Middle frontal gyrus (tissue), 1 donor: ENCODE results near the gene GSTT4.
"Not testable (repeated sequence)": the region's sequence is repeated elsewhere in the genome, so short reads cannot be mapped to it uniquely, and the experiment has no call there.

Experiments
- DNase-seq: peaks from one replicate; pipeline ENCODE4 v3.0.0-alpha.2; 2015; ENCODE audit warnings: low spot score; ENCODE audit errors: extremely low spot score

The GSTT4 gene

DNA sequence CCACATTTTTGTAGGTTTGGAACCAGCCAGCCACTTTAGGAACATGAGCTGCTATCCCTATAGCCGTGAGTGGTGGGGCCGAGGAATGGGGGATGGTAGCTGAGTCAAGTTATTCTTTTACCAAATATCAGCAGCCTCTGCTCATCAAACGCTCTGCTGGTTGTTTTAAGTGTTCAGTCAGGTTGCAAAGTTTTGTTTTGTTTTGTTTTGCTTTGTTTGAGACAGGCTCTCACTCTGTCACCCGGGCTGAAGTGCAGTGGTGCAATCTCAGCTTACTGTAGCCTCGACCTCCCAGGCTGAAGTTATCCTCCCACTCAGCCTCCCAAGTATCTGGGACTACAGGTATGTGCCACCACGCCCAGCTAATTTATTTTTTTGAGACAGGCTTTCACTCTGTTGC, 20.2 kb upstream of the GSTT4 start:
- no peak for DNase-seq

DNA sequence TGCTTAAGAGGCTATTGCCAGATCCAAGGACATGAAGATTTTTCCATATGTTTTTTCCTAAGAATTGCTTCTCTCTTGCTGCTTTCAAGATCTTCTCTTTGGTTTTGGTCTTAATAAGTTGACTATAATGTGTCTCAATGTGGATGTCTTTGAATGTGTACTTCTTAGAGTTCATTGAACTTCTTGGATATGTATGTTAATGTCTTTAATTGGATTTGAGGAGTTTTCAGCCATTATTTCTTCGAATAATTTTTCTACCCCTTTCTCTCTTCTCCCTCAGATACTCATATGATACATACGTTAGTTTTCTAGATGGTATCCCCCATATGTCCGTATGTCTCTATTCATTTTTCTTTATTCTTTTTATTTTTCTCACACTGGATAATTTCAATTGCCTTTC, 19.1 kb upstream of the GSTT4 start:
- DNase-seq, result no peak

DNA sequence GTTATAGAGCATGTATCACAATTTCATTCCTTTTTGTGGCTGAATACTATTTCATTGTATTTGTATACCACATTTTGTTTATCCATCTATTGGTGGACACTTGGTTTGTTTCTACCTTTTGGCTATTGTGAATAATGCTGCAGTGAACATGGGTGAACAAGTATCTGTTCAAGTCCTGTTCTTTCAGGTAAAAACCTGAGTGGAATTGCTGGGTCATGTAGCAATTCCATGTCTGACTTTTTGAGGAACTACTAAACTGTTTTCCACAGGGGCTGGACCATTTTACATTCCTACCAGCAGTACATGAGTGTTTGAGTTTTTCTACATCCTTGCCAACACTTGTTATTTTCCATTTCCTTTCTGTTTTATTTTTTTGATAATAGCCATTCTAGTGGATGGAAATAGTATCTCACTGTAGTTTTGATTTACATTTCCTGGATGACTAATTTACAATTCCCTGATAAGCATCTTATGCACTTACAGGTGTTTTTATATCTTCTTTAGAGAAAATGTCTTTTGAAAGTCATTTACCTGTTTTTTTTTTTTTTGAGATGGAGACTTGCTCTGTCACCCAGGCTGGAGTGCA, 18.0 kb upstream of the GSTT4 start:
- no peak for DNase-seq

DNA sequence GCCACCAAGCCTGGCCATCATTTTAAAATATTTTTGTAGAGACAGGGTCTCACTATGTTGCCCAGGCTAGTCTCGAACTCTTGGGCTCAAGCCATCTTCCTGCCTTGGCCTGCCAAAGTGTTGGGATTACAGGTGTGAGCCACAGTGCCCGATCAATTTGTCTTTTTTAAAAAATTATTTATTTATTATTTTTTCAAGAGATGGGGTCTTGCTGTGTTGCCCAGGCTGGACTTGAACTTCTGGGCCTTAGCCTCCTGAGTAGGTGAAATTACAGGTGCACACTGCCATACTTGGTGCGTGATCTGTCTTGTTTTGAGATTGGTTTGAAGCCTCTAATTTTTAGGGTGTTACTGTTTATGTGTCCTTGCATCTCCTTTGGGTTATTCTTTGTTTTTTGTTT, 16.1 kb upstream of the GSTT4 start:
- no peak for DNase-seq

DNA sequence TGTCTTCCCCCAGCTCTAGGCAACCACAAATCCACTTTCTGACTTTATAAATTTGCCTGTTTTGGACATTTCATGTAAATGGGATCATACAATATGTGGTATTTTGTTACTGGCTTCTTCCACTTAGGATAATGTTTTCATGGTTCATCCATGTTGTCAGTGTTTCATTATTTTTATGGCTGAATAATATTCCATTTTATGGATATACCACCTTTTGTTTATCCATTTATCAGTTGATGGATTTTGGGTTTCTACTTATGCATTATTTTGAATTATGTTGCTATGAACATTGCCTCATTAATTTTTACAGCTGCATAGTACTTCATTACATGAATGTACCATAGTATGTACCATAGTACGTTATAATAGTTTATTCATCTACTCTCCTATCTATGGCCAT, 10.9 kb upstream of the GSTT4 start:
- DNase-seq, result no peak

DNA sequence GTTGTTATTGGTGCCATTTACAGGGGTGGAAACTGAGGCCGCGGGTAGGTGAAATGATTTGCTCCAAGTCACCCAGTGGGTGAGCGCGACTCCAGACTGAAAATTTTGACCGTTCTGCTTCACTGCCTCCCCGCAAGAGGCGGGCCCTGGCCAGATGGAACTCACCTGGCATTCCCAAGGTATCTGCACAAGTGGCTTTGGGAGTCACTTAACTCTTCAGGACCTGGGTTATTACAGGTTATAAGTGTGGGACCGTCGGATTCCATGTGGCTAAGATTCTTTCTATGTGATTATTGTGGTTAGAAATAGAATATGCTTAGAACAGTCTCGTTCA, 6.4 kb upstream of the GSTT4 start:
- no peak for DNase-seq

DNA sequence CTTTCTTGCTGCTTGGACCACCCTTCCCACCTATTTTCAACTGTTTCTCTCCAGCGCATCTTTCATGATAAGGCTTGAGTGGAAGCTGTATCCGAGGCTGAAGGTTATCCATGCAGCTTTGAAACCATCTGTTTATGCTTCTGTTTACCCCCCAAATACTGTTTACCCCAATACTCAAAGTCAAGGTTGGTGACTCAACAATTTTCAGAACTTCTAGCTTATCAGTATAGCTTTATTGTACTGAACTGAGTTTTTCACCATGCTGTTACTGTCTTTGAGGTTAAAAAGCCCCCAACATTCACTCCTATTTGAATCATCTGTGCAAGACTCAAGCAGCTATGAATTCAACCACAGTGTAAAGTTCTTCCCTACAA, 4.8 kb upstream of the GSTT4 start:
- DNase-seq, result no peak

DNA sequence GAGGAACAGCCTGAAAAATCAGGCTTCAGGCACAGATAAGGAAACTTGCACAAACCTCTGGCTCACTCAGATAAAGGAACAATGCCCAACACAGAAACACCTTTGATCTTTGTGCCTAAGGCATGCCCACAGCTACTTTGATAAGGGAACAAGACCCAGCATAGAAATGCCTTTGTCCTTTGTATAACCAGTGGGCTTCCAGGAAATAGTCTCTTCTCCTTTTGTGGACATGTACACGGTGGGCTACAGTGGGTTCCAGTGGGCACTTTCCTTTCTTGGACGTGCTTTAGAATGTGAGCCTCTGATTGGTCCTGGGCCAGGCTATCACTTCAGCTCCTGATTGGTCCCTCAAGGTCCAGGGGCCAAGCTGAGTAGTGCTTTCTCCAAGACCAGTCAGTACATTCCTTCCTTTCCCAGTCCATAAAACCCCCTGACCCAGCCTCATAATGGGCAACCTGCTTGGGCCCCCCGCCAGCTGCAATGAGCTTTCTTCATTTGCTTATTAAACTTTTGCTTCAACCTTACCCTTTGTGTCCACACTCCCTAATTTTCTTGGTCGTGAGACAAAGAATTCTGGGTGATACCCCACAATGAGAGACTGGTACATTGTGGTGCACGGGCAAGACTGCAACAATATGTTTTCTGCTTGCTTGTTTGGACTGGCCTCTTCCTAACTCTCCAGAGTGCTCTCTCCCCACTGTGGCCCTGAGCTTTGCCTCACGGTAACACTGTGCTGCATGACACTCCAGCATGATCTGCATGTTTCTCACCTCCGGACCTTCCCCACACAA, 4.2 kb upstream of the GSTT4 start:
- DNase-seq, result no peak

DNA sequence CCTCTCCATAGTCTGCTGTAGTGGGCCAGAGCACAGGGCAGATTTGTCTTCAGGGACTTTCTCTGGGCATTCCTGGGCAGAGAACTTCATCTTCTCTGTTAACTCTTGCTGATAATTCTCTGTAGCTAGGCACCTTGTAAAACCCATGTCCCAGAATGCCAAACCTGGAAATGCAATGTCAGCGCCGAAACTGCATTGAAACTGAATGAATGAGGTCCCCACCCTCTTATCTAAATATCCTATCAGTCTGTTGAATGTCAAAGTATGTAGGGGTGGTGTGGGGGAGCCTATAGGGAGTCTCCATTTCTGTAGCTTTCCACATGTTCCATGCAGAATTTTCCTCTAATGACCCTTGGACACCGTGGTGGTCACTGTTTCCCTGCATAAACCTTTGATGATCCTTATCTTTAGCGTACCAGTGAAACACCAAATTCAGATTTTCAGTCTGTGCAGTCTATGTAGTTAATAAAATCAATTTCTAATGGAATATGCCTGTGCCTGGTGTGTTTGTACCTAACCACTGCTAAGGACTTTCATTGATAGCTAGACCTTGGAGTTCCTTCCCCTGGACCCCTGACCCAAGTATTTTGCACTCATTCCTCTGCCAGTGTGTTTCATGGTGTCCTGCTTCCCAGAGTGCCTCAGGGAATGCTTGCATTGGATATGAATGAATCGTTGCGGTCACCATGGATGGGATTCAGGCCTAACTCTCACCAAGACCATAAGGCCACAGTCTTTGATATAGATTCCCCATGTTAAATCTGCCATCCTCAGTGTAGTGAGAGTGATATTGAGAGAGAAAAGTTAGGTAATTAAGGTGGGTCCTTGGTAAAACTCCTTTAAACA, 3.4 kb upstream of the GSTT4 start:
- no peak for DNase-seq

DNA sequence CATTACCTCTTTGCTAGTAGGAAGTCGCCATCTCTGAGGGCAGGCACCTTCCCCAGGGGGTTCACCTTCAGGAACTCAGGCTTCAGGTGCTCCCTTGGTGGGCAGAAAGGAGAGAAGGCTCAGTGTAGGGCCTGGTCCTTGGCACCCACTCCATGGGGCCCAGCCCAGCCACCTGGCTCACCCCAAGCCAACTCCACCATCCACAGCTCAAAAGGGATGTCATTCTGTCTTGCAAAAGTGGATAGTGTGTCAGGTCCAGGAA, 2.7 kb upstream of the GSTT4 start:
- DNase-seq, result no peak

DNA sequence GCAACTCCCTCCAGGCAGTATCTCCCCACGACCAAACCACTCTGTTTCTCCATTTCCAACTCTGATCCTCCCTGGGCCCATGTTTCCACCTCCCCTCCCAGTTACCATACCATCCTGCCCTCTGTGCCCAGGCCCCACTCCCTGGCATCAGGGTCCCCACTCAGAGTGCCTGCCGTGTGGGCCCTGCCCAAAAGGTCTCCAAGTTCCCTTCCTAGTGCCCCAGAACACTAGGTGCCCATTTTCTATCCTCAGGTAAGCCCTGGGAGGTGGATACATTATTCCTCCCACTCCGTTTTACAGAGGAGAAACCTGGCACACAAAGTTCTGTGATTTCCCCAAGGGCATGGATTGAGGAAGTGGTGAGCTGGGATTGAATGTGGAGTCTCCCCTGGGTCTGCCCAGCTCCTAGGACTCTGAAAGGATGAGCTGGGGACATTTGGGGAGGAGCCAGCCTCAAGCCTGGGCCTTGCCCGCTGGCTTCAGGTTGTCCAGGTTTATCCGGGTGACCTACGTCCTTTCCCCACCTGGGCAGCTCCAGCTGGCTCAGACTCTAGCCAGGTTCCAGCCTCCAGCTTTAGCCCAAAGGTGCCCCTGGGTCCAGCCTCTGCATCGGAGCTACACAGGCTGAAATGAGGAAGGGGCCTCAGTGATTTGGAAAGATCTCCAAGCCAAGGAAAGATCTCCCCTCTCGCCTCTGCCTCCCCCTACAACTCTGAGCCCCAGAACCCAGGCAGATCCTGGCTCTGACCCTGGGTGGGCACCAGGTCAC, 2.2 kb upstream of the GSTT4 start:
- no peak for DNase-seq

DNA sequence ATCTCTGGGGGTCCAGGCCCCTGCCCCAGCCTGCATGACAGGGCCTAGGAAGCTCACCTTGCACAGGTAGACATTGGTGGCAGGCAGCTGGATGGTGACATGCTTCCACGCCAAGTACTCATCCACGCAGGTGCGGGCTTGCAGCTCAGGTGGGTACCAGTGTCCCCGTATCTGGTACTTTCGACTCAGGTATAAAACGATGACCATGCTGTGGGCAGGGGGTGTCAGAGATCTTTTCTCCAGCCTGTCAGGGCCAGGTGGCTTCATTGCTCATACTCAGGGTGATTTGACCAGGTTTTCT, 1.6 kb upstream of the GSTT4 start:
- DNase-seq, result no peak

DNA sequence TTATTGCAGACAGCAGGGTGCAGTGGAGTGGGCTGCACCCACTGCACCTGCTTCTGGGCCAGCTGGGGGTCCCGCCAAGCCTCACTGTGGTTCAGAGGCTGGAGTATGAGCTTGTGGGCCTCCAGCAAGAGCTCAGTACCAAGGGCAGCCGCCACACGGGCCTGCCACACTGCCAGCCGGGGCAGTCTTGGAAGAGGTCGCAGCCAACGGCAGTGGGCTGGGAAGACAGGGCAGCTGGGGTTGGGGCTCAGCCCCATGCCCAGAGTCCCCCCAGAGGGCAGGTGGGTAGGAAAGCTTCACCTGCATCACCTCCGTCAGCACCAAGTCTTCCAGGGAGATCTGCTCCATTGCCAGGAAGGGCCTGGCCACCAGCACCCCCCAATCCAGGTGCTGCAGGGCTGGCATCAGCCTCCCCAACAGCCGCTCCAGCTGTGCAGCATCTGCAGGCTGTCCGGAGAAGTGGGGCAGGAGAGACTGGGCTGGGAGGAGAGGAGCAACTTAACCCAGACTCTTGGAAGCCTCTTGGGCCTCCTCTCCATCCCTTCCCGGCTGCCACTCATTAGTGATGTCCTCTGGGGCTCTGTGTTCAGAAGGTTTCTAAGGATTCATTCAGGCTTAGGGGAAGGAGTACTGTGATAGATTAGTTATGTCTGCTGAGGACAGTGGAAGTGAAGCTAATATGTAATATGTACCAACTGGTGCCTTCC, 1.1 kb upstream of the GSTT4 start:
- DNase-seq, result no peak

DNA sequence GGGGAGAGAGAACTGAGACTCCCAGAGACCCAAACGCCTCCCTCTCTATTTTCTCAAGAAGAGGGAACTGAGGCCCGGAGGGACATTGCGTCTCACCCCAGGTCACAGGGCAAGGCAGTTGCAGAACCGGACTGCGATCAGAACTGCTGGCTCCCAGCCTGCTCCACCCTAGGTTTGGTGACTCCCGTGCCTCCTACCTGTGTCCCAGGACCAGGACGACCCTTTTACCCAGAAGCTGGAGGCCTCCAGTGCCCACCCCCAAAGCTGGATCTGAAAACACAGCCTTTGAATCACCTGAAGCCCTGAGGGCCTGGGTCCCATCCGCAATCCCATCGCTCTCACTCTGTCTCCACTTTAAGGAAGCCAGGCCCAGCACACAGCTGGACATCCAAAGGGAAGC, 1.4 kb downstream of the GSTT4 start:
- DNase-seq, result no peak

DNA sequence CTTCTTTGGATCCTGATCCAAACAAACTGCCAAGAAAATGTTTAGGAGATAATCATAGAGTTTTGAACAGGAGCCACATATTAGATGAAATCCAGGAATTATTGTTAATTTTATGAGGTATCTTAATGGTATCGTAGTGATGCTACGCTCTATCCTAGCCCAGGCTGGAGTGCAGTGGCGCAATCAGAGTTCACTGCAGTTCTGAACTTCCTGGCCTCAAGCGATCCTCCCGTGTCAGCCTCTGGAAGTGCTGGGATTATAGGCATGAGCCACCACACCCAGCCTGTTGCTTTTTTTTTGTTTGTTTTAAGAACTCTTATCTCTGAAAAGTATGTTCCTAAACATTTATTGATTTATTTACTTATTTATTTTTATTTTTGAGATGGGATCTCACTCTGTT, 2.4 kb downstream of the GSTT4 start:
- DNase-seq, result no peak

DNA sequence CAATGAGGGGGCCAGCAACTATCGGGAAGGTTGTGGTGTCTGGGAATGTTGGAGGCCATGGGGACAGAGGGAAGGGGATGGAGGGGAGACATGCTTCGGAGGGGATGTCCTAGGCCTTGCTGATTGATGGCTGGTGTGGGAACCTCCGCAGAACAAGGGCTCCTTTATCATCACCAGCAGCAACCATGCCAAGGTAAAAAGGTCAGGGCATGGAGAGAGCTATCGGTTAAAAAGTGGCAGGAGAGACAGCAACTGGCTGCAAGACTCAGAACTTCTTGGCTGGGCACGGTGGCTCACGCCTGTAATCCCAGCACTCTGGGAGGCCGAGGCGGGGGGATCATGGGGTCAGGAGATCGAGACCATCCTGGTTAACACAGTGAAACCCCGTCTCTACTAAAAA, 3.0 kb downstream of the GSTT4 start:
- DNase-seq, result no peak

DNA sequence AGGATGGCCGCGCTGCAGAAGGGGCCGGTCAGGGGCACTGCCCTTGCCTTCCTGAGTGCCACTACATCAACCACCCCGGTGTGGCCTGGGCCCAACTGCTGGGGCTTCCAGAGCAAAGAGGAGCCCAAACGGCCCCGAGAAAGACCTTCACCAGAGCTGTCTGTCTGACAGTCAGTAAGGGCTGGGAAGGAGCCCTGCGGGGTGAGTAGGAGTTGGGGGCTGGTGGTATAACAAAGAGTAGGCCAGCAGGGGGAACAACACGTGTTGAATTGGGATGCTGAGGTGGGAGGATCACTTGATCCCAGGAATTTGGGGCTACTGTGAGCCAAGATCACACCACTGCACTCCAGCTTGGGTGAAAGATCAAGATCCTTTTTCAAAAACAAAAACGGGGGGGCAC, 3.9 kb downstream of the GSTT4 start:
- DNase-seq, result no peak

DNA sequence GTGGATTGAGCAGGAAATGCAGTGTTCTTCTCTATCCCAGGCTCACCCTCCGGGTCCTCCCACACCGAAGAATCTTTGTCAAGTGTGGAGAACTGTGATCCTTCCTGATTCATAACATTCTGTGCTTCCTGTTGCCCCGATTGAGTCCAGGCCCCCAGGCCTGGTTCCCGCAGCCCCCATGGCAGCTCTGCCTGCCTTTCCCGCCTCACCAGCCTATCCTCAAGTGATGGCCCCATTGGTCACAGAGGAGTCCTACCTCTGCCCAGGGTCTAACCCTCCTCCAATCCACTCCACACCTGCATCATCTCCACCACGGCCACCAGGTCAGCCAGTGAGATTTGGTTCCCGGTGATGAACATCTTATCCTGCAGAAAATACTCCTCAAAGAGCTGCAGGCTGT, 5.5 kb downstream of the GSTT4 start:
- DNase-seq, result not testable (repeated sequence)

DNA sequence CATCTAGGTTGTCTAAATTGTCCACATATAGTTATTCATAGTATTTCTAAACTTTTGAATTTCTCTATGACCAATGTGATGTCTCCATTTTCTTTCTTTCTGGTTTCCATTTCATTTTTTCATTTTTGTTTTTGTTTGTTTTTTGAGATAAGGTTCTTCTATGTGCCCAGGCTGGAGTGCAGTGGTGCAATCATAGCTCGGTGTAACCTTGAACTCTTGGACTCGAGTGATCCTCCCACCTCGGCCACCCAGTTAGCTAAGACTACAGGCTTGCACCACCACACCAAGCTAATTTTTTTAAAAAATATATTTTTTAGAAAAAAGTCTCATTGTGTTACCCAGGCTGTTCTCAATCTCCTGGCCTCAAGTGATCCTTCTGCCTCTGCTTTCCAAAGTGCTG, 8.2 kb downstream of the GSTT4 start:
- no peak for DNase-seq

DNA sequence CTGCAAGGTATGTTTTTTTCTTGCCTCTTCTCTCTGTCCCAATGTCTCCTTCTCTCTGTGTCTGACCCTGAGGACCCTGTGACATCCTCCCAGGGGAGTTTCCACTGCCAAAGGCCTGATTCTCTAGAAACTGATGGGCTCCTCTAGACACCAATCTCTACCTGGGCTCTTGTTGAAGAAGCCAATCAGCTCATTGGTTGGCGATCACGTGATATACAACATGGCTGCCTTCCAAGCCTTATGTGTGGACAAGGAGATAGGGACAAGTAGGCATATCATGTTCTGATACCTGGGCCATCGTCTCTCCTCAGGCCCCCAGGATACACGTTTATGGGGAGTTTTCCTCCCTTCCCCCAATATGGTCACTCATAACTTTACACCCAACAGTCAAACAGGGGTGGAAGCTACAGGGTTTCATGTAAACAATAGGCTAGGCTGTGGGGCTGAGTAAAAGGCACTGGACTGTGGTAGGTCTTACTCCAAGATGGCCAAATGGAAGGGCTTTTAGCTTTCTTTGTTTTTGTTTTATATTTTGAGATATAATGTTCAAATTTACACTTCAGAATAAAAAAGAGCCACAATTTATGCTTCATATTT, 11.6 kb downstream of the GSTT4 start:
- DNase-seq, result not testable (repeated sequence)

DNA sequence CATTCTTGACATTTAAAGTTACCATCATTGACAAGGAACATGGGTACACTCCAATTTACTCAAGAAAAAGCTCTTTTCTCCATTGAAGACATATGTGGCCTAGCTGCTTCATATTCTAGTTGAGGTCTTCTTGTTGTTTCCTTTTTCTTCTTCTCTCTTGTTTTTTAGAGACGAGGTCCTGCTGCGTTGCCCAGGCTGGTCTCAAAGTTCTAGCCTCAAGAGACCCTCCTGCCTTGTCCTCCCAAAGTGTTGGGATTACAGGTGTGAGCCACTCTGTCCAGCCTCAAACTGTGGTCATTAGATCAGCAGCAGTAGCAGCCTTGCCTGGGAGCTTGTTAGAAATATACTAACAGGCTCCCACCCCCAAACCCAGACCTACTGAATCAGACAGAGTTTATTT, 12.2 kb downstream of the GSTT4 start:
- not testable (repeated sequence) for DNase-seq
